GM18951 (cell line): ENCODE results near the gene CLK3.
"Not testable (repeated sequence)": the region's sequence is repeated elsewhere in the genome, so short reads cannot be mapped to it uniquely, and the experiment has no call there.

ENCODE experiments used
- POLR2A ChIP-seq: IDR thresholded peaks from 4 replicates; pipeline ENCODE4 v1.6.1; 2011; ENCODE audit warnings: mild to moderate bottlenecking; ENCODE audit not compliant: insufficient read length, insufficient read depth; ENCODE audit errors: extremely low read depth
- in situ Hi-C: fragments of 300-500 bp; cut with MboI; formaldehyde crosslinking; loops from one replicate; pipeline ENCODE4 v1.12.0; 2022; ENCODE audit warnings: low sequenced_read_pairs, mixed read lengths, inconsistent platforms; ENCODE audit not compliant: unreplicated experiment

CLK3 gene

DNA sequence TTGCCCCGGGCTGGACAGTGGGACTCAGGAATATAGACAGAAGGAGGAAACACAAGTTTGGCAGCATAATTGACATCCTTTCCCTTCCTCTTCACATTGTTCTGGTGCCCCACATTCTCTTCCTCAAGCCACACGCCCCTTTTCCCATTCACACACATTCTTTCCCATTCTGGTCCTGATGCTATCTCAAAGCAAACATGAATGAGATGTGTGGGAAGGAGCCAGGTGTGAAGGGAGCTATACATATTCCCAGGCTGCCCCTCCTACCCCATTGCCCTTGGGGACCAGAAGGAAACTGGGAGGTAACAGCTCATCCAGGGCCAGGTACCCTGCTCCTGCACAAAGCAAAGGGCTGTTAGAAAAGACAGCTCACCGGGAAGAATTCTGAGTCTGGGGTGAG is 23.4 kb upstream of the CLK3 start:
- TF ChIP-seq POLR2A: no peak
- in situ Hi-C loops: no loop called here

DNA sequence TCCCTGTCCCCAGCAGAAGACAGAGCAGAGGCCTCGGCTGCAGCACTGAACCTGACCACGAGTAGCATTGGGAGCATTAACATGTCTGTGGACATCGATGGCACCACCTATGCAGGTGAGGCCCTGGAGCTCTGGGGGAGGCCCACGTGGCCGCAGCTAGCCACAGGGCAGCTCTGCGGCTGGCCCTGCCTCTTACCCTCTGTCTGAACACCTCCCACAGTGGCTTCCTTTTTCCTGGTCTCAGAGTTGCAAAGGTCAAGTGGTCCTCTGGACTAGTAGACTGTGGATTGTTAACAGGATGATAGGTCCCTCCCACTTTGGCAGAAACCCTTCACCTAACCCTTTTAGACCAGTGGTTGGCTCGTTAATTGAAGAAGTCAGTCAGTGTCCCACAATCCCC is 22.5 kb upstream of the CLK3 start:
- in situ Hi-C loops: no loop called here
- no peak for TF ChIP-seq POLR2A

DNA sequence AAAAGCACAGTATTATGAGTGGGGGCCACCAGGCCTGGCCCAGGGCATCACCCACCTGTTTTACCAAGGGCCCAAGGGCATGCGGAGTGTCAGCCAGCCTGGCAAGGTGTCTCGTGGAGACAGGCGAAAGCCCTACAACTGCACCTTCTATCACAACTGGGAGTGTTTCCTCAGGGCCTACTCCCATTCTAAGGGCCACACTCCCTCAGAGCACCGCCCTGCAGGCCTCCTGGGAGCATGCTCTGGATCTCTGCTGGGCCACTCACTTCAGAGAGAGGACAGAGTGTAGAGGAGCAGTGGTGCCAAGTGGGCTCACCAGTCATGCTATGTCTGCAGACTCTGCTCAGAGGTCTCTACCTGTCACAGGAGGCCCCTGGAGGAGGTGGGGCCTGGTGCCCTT is 21.2 kb upstream of the CLK3 start:
- in situ Hi-C loops: no loop called here
- TF ChIP-seq POLR2A: no peak

DNA sequence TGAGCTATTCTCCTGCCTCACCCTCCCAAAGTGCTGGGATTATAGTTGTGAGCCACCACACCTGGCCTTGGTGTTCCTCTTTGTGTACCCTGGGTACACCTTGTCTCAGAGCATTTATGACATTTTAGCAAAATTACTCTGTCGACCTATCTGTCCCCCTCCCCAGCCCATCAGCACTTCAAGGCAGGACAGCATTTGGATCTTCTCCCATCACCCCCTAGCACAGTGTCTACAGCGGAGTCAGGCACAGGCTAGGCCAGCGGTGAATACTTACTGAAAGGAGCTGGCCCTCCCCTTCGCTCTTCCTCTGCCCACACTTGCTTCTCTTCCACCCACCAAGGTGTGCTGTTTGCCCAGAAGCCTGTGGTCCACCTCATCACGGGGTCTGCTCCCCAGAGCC is 20.4 kb upstream of the CLK3 start:
- in situ Hi-C loops: no loop called here
- no peak for TF ChIP-seq POLR2A

DNA sequence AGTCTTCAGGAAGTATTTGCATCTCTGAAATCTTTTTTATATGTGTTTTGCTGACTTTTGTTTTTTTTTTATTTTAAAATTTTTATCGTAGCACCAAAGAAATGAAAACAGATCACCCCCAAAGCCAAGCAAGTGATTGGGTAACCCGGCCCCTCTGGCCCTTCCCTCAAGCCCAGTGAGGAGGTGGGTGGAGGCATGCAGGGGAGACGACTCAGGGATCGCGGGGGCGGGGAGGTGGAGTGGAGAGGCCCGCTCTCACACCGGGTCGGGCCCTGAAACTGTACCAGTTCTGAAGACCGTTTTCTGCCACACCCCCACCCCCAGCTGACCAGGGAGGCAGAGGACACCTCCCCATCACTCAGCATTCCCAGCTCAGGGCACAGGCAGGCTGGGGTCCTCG is 18.9 kb upstream of the CLK3 start:
- in situ Hi-C loops: not testable (repeated sequence)

DNA sequence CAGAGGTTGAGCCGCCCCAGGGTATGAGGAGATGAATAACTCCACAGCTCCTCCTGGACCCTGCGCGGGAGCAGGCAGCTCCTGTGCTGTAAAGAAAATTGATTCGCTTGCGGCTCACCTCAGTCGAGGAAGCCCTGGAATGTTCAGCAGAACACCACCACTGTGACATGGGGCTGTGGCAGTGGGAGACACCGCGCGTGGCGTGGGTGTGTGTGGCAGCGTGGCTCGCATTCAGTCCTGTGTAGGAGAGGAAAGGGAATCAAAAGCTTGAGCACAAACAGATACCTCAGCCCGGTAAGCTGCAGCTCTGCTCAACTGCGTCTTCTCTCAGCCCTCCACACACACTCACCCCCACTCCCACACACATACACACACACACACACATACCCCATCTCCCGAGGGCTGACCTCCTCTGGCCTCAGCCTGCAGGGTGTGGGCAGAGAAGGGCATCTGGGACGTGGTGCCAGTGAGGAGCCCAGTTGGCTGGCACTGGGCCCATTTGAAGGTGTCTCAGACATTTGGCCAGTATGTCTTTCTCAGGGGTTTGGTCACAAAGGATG is 18.4 kb upstream of the CLK3 start:
- in situ Hi-C loops: not testable (repeated sequence)

DNA sequence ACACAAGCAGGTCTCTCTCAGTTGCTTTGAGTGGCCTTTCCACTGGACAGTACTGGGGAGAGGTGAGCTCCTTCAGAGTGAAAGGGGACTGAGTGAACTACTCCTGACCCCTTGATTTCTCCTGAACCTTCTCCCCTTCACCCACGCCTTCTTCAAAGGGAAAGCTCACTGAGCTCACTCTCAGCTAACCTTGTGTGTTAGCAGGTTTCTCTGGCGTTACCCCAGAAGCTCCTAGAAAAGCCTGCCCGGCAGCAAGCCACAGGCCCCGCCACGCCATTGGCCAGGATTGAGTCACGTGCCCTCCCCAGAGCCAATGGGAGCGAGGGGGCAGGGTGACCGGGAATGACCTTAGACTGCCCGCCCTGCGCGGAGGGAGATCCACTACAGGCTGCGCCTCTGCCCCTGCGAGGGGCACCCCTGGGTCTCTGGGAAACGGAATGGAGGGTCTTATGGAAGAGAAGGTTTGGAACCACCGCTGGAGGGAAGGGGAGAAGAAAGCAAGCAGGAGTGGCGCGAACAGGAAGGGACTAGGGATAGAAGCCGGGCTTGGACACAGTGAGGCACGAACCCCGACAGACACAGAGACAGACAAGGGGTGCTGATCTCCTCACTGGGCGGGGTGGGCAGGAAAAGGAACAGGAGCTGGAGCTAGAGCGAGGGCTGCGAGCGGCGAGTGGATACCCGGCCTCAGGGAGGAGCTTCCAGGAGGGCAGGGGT is 17.4 kb upstream of the CLK3 start:
- in situ Hi-C loops: no loop called here
- TF ChIP-seq POLR2A: peak; percentile 72

DNA sequence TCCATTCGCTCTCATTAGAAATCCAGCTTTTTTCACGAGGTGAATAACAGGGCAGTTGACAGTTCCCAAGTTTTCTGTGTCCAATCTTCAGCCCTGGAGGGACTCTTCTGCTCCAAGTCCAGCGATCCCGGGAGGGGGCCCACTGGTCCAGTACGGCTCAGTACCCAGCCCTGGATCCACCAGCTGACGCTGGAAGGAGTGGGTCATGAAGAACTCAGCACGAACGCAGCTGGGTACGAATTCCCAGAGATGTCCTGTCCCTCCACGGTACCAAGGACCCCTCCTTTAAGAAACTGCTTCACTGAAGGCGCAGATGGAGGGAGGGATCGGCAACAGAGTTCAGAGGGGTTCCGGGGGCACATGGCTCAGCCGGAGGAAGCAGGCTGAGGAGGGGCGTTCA is 16.5 kb upstream of the CLK3 start:
- in situ Hi-C loops: no loop called here
- TF ChIP-seq POLR2A: no peak

DNA sequence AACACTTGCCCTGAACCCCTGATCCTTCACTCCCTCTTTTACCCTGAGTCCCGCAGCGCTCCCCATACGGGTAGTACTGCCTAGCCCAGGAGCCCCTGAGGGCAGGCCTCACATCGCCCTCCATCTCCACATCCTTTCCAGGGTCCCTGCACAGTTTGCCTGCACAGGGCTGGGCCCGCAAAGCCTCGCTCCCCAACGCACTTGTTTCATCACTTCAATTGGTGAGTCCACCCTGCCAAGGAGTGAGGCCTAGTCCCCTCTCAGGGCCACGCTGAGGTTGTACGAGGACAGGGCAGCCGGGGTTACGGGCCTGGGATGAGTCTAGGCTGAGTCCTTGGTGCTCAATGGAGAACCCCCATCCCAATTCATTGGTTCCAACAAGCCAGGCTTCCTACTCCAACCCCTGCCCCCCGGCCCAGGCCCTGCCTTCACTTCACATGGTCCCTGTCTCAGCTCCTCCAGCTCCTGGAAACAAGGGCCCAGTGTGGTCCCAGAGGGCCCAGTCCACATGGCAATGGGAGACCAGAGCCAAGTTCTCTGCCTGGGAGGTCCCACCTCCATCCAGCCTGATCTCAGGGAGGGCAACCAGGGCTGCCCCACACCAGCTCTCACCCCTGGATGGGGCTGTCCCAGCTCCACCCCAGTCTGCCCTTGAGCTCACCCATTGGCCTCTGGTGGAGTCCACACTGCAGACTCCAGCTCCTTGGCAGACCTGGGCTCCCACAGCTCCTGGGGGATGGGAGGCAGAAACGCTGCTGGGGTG is 12.4 kb upstream of the CLK3 start:
- no peak for TF ChIP-seq POLR2A
- in situ Hi-C loops: no loop called here

DNA sequence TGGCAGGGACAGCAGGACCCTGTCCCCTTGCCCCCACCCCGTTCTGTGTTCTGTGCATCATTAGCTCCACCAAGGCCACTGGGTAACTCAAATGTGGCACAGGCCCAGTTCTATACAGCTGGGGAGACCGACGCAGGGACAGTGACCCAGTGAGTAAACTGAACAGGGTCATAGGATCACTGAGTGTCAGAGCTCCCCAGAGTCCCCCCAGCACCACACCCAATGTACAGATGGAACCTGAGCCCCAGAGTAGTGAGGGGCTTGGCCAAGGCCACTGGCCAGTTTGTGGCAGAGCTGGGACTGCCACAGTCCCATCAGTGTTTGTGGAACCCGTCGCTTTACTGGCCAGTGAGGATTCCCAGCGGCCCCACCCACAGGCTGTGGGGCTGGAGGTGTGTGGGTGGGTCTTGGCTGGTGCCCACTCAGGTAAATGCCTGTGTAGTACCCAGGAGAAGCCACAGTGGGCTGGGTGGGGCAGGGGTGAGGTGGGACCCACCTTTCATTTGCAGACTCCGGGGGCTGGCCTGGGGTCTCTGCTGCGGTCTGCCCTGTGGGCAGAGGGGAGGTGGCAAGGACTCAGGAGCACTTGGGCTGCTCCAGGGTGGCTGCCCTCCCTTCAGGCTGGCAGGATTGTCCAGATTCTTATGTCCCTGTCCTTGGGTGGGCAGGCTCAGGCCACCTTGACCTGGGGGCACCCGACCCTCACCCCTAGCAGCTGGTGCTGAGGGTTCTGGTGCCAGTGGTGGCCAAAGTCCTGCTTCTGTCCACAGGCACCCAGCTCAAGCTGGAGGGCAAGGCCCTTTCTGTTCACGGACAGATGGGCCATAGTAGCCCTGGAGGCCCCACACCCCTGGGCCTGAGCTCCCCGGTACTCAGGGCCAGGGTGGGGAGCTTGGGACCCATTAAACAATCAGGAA is 11.6 kb upstream of the CLK3 start:
- no peak for TF ChIP-seq POLR2A
- in situ Hi-C loops: no loop called here

DNA sequence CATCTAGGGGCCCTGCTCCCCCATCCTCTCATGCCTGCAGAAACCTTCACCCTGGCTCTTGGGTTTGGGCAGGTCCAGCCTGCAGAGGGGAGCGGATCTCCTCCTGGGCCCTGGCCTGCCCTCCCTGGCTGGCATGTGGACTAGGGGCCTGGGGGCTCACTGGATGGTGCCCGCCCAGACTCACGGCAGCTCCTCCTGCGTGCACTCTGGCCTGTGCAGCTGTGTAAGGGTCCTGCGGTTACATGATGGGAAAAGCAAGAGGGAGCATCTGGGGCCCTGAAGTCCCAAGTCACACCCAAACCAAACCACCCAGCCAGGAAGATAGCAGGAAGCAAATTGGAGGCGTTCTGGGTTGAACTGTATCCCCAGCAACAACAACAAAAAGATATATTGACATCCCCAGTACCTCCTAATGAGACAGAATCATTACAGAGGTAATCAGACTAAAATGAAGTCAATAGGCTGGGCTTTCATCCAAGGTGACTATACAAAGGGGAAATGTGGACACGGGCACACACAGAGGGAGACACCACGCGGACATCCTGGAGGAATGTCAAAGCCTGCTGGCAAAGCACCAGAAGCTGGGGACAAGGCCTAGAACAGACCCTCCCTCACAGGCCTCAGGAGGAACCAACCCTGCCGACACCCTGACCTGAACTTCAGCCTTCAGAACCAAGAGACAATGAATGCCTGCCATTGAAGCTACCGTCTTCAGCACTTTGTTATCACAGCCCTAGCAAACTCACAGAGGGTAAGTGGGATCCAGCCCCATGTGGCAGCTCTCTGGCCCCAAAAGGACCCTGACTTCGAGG is 10.4 kb upstream of the CLK3 start:
- in situ Hi-C loops: no loop called here
- TF ChIP-seq POLR2A: no peak

DNA sequence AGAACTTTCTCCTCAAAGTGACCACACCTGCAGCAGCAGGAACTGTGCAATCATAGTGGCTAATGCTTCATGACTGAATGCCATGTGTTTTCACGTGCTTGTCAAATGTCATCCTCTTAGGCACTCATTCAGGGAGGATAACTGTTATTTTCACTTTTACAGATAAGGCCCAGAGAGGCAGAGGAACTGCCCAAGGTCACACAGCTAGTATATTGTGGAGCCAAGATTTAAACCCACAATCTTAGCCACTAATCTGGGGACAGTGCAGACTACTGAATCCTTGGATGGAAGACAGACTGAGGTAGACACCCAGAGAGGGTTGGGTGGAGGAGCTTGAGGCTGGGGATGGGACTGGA is 9.9 kb upstream of the CLK3 start:
- no peak for TF ChIP-seq POLR2A
- in situ Hi-C loops: no loop called here

DNA sequence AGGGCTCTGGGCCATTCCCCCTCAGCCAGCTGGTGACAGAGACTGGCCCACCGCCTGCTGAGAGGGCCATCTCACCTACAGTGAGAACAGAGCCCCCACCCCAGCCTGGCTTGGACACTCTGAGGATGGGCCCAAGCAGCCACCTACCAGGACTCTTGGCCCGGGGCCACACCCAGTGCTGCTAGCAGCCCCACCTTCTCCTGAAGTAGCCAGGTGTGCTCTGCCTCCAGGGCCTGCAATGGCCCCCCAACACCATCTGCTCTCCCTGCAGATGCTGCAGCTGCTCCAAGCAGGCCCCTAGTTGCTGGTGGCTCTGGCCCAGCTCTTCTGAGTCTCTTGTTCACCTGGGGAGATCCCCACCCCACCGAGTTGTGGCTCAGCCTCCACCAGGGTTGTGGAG is 6.8 kb upstream of the CLK3 start:
- no peak for TF ChIP-seq POLR2A
- in situ Hi-C loops: no loop called here
